Neuronal stem cell (in vitro differentiated cells): ENCODE data around the gene FHOD3.
A peak's percentile ranks its signal among the peaks of the same experiment; 100 is the strongest.

Source experiments
- DNase-seq: peaks from one replicate; pipeline ENCODE4 v3.0.0-alpha.2; 2013; ENCODE audit warnings: low spot score
- H2AFZ ChIP-seq: one replicate; pipeline ENCODE4 v1.6.1; 2013; ENCODE audit warnings: mild to moderate bottlenecking, low read length, inconsistent platforms
- H2AK5ac ChIP-seq: 2 replicates; pipeline ENCODE4 v1.6.1; 2013; ENCODE audit warnings: low read depth, mild to moderate bottlenecking, inconsistent platforms, low read length, moderate library complexity, mixed read lengths
- H2BK120ac ChIP-seq: 2 replicates; pipeline ENCODE4 v1.6.1; 2013; ENCODE audit warnings: low read depth, mild to moderate bottlenecking, inconsistent platforms, low read length, moderate library complexity, mixed read lengths
- H2BK12ac ChIP-seq: one replicate; pipeline ENCODE4 v1.6.1; 2013; ENCODE audit warnings: low read length, inconsistent platforms
- H2BK15ac ChIP-seq: 2 replicates; pipeline ENCODE4 v1.6.1; 2013; ENCODE audit warnings: mild to moderate bottlenecking, low read length, inconsistent platforms, mixed read lengths
- H2BK5ac ChIP-seq: one replicate; pipeline ENCODE4 v1.6.1; 2013; ENCODE audit warnings: inconsistent platforms, mild to moderate bottlenecking, low read length, moderate library complexity
- H3K14ac ChIP-seq: one replicate; pipeline ENCODE4 v1.6.1; 2013; ENCODE audit warnings: low read length, inconsistent platforms
- H3K18ac ChIP-seq: 2 replicates; pipeline ENCODE4 v1.6.1; 2013; ENCODE audit warnings: low read length, inconsistent platforms
- H3K23ac ChIP-seq: 2 replicates; pipeline ENCODE4 v1.6.1; 2013; ENCODE audit warnings: low read depth, mild to moderate bottlenecking, mixed read lengths, low read length, inconsistent platforms; ENCODE audit not compliant: poor library complexity
- H3K27ac ChIP-seq: replicated peaks from 3 replicates; pipeline ENCODE4 v1.5.1; 2013; ENCODE audit warnings: low read length, inconsistent platforms
- H3K27me3 ChIP-seq, 3 experiments: 2 replicates each; pipeline ENCODE4 v1.6.1; 2013; ENCODE audit warnings: low read length in 3 of 3, mild to moderate bottlenecking in 2 of 3, inconsistent platforms in 1 of 3, low read depth in 1 of 3, mixed read lengths in 1 of 3, moderate library complexity in 1 of 3; ENCODE audit not compliant: control insufficient read depth in 3 of 3, insufficient read depth in 3 of 3
- H3K36me3 ChIP-seq, 2 donors: replicated peaks in 1 of 2; 2 replicates each; pipeline ENCODE4 v1.6.1; 2013; ENCODE audit warnings: low read length in 2 of 2; ENCODE audit not compliant: control insufficient read depth in 2 of 2, insufficient read depth in 2 of 2
- H3K4ac ChIP-seq: 2 replicates; pipeline ENCODE4 v1.6.1; 2013; ENCODE audit warnings: inconsistent platforms, mild to moderate bottlenecking, low read length, moderate library complexity
- H3K4me1 ChIP-seq, 2 donors: 1 replicate in 1 of 2; 2 replicates in 1 of 2; pipeline ENCODE4 v1.6.1; 2013; ENCODE audit warnings: low read length in 2 of 2, low read depth in 1 of 2; ENCODE audit not compliant: control insufficient read depth in 2 of 2, insufficient read depth in 1 of 2
- H3K4me2 ChIP-seq: one replicate; pipeline ENCODE4 v1.6.1; 2013; ENCODE audit warnings: mild to moderate bottlenecking, low read length, inconsistent platforms; ENCODE audit not compliant: insufficient read depth, poor library complexity, severe bottlenecking
- H3K4me3 ChIP-seq, 2 donors: 2 replicates each; pipeline ENCODE4 v1.5.1; 2013; ENCODE audit warnings: low read length in 2 of 2, mild to moderate bottlenecking in 2 of 2, inconsistent platforms in 1 of 2, moderate library complexity in 1 of 2
- H3K79me1 ChIP-seq: one replicate; pipeline ENCODE4 v1.6.1; 2013; ENCODE audit warnings: low read depth, mild to moderate bottlenecking, inconsistent platforms, low read length, moderate library complexity
- H3K9ac ChIP-seq: one replicate; pipeline ENCODE4 v1.6.1; 2013; ENCODE audit warnings: mild to moderate bottlenecking, low read depth, low read length, inconsistent platforms; ENCODE audit not compliant: poor library complexity
- H3K9me3 ChIP-seq, 2 donors: replicated peaks in 1 of 2; 2 replicates each; pipeline versions ENCODE3 to v1.6.1; 2013; ENCODE audit warnings: low read length in 2 of 2, mild to moderate bottlenecking in 2 of 2, inconsistent platforms in 1 of 2, low read depth in 1 of 2, mixed read lengths in 1 of 2, moderate library complexity in 1 of 2; ENCODE audit not compliant: control insufficient read depth in 2 of 2, insufficient read depth in 1 of 2
- H4K8ac ChIP-seq: one replicate; pipeline ENCODE4 v1.6.1; 2013; ENCODE audit warnings: low read depth, mild to moderate bottlenecking, inconsistent platforms, low read length, moderate library complexity
- H4K91ac ChIP-seq: one replicate; pipeline ENCODE4 v1.6.1; 2013; ENCODE audit warnings: low read length, low read depth, mild to moderate bottlenecking, inconsistent platforms; ENCODE audit not compliant: poor library complexity
- WGBS, 2 donors: extraction: QIAGEN DNeasy Blood & Tissue Kit; methylation state at CpG; one replicate each; pipeline ENCODE4 v1.1.7; 2013; ENCODE audit warnings: missing lambda C conversion rate in 2 of 2, mixed read lengths in 1 of 2; ENCODE audit not compliant: insufficient read length in 2 of 2, insufficient replicate concordance in 1 of 2; ENCODE audit errors: extremely low coverage in 2 of 2; 5-methylcytosine and 5-hydroxymethylcytosine counted together

FHOD3 gene

GRCh38 chr18:36752929-36753865 is 455.7 kb downstream of the FHOD3 start:
- Histone ChIP-seq H3K4me2 (no peak overlapping the region), H2BK12ac (no peak overlapping the region), H3K4ac (no peak overlapping the region), H3K18ac (no peak overlapping the region), H2BK15ac (no peak overlapping the region), H2AFZ (no peak overlapping the region), H3K14ac (no peak overlapping the region), H3K9me3 (peaks cover 0 to 5% of the 10 kb centered on the region in 2 donors), H3K27ac (no peak overlapping the region), H2AK5ac (no peak overlapping the region), H3K4me1 (no peaks in the 10 kb centered on the region), H3K23ac (no peak overlapping the region), H3K27me3 (no peaks in the 10 kb centered on the region), H4K91ac (no peak overlapping the region), H3K4me3 (no peak overlapping the region), H4K8ac (no peak overlapping the region), H2BK5ac (no peak overlapping the region), H3K79me1 (no peaks in the 10 kb centered on the region), H3K36me3 (peaks cover 3 to 42% of the 10 kb centered on the region in 2 donors), H3K9ac (no peak overlapping the region), H2BK120ac (no peak overlapping the region)
- no peak for DNase-seq
- no CpG with 5 or more reads among the region's 3 CpGs for whole genome bisulfite sequencing, 2 donors

GRCh38 chr18:36756242-36756641 is 458.7 kb downstream of the FHOD3 start:
- Histone ChIP-seq H2AK5ac (no peak overlapping the region), H3K27me3 (no peaks in the 10 kb centered on the region), H3K14ac (no peak overlapping the region), H3K4me1 (no peaks in the 10 kb centered on the region), H4K91ac (no peak overlapping the region), H2BK12ac (no peak overlapping the region), H3K9ac (no peak overlapping the region), H3K4ac (no peak overlapping the region), H3K4me3 (no peak overlapping the region), H3K4me2 (no peak overlapping the region), H3K23ac (no peak overlapping the region), H3K27ac (no peak overlapping the region), H2BK15ac (no peak overlapping the region), H3K36me3 (peaks cover 16 to 63% of the 10 kb centered on the region in 2 donors), H2BK120ac (no peak overlapping the region), H3K18ac (no peak overlapping the region), H3K9me3 (peaks cover 0 to under 1% of the 10 kb centered on the region in 2 donors), H4K8ac (no peak overlapping the region), H2BK5ac (no peak overlapping the region), H3K79me1 (no peaks in the 10 kb centered on the region), H2AFZ (no peak overlapping the region)
- DNase-seq, result no peak
- no CpG with 5 or more reads among the region's 4 CpGs for WGBS, 2 donors

GRCh38 chr18:36757081-36757480 is 459.6 kb downstream of the FHOD3 start:
- H2BK15ac ChIP-seq, result no peak overlapping the region
- H3K27ac ChIP-seq, result no peak overlapping the region
- H2BK120ac ChIP-seq, result no peak overlapping the region
- H3K36me3 ChIP-seq, result peaks cover 23 to 67% of the 10 kb centered on the region in 2 donors
- no peak overlapping the region for H3K9ac ChIP-seq
- no peaks in the 10 kb centered on the region for H3K79me1 ChIP-seq
- H2AFZ ChIP-seq, result no peak overlapping the region
- no peak overlapping the region for H3K14ac ChIP-seq
- peaks cover under 1 to 2% of the 10 kb centered on the region in 2 donors for H3K9me3 ChIP-seq
- no peak overlapping the region for H2BK12ac ChIP-seq
- peak; percentile 27 for DNase-seq
- no peak overlapping the region for H2BK5ac ChIP-seq
- H4K91ac ChIP-seq, result no peak overlapping the region
- WGBS, 2 donors, result no CpG with 5 or more reads among the region's 1 CpG
- no peak overlapping the region for H2AK5ac ChIP-seq
- no peak overlapping the region for H3K4me2 ChIP-seq
- H3K4ac ChIP-seq, result no peak overlapping the region
- no peaks in the 10 kb centered on the region for H3K27me3 ChIP-seq
- no peak overlapping the region for H3K18ac ChIP-seq
- no peaks in the 10 kb centered on the region for H3K4me1 ChIP-seq
- H4K8ac ChIP-seq, result no peak overlapping the region
- H3K23ac ChIP-seq, result no peak overlapping the region
- H3K4me3 ChIP-seq, result no peak overlapping the region

- Histone ChIP-seq H3K9me3 (peaks cover 2 to 3% of the 10 kb centered on the region in 2 donors), H3K4me3 (no peak overlapping the region), H3K4me1 (no peaks in the 10 kb centered on the region), H3K18ac (no peak overlapping the region), H3K23ac (no peak overlapping the region), H3K4ac (no peak overlapping the region), H4K91ac (no peak overlapping the region), H3K9ac (no peak overlapping the region), H2BK5ac (no peak overlapping the region), H3K27ac (no peak overlapping the region), H2AFZ (no peak overlapping the region), H3K14ac (no peak overlapping the region), H3K27me3 (no peaks in the 10 kb centered on the region), H4K8ac (no peak overlapping the region), H2BK15ac (no peak overlapping the region), H2BK12ac (no peak overlapping the region), H2AK5ac (no peak overlapping the region), H3K79me1 (no peaks in the 10 kb centered on the region), H3K36me3 (peaks cover 23 to 70% of the 10 kb centered on the region in 2 donors), H3K4me2 (no peak overlapping the region), H2BK120ac (no peak overlapping the region)
- no peak for DNase-seq
- no CpG with 5 or more reads among the region's 3 CpGs for WGBS, 2 donors
These were observed 460.5 kb downstream of the FHOD3 start for GRCh38 chr18:36757991-36758390.
